Activated B cell treated with CpG ODN at 0.5 μM for 24 hours (primary cell): ENCODE results near the gene AMDHD1. TPM values are rescaled to one million over a fixed set of nuclear protein-coding genes. Genes with fewer than 3 reads are reported as not detected.

ENCODE experiments used
- ATAC-seq: fragments of 200-7000 bp; cut with Tn5 transposase; one replicate; pipeline ENCODE4 v1.10.0; 2021; ENCODE audit warnings: low read depth, mild to moderate bottlenecking, moderate library complexity
- CTCF ChIA-PET: fragments of 350-600 bp; sonication (Branson Sonifier 250); formaldehyde crosslinking; loops from one replicate; lab custom pipeline; 2021; ENCODE audit warnings: antibody characterized with exemption; lab: Charles Lee
- POLR2A ChIA-PET: fragments of 350-600 bp; sonication (Branson Sonifier 250); formaldehyde crosslinking; loops from one replicate; lab custom pipeline; 2021; ENCODE audit warnings: antibody characterized with exemption; lab: Charles Lee
- DNase-seq: peaks from one replicate; pipeline ENCODE4 v3.0.0; 2022
- H3K27ac Mint-ChIP-seq: one replicate; pipeline ENCODE4 v1.8.0; 2020; ENCODE audit warnings: mixed read lengths
- H3K27me3 Mint-ChIP-seq: one replicate; pipeline ENCODE4 v1.8.0; 2021; ENCODE audit warnings: mixed read lengths
- H3K36me3 Mint-ChIP-seq: one replicate; pipeline ENCODE4 v1.8.0; 2021; ENCODE audit warnings: low read depth, mixed read lengths
- H3K4me1 Mint-ChIP-seq: one replicate; pipeline ENCODE4 v1.8.0; 2021; ENCODE audit warnings: mixed read lengths
- H3K4me3 Mint-ChIP-seq: one replicate; pipeline ENCODE4 v1.8.0; 2020; ENCODE audit warnings: mild to moderate bottlenecking, mixed read lengths
- H3K9me3 Mint-ChIP-seq: one replicate; pipeline ENCODE4 v1.8.0; 2020; ENCODE audit warnings: mixed read lengths
- intact Hi-C: fragments of 100-400 bp; cut with micrococcal nuclease; formaldehyde crosslinking; loops from one replicate; pipeline ENCODE4 v1.15.1; 2024
- total RNA-seq: library from RNA; stranded (reverse); gene quantifications from 2 replicates; pipeline ENCODE4 v1.2.3, GENCODE V29; 2022
- TF ChIP-seq, protein P1 (sequence below): fragments of 200-600 bp; IDR thresholded peaks from one replicate; pipeline ENCODE4 v1.8.0; 2022; ENCODE audit warnings: antibody characterized with exemption, mild to moderate bottlenecking

The AMDHD1 gene
- total RNA-seq, 1 donor from 2014 or later: 1.2 TPM

DNA sequence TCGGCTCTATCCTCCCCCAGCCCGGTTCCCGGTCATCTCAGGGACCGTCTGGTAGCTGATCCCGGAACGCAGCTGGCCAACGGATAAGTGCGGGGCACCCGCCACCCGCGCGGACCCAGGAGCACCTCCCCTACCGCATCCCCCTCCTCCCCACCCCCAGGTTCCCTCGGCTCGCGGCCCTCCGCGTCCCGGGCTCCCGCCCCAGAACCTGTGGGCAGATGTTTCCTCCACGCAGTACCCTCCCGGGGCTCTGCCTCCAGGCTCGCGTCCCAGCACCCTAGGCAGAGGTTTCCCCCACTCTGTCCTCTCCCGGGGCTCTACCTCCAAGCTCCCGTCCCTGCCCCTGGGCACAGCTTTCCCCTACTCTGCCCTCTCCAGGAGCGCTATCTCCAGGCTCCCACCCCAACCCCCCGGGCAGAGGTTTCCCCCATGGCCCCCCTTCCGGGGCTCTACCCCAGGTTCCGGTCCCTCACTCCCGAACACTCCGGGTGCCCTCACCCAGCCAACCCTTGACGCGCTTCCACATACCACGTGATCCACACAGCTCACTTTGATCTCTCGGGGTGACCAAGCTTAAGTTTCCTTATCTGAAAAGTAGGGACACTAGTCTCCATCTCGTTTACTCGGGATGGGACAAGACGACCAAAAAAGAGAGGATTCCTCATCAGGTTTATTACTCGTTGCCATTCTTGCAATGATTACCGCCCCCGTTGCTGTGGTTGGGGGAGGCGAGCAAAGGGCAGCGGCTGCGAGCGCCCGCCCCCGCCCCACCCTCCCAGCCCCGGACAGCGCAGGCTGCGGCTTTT, 404 bp upstream of the AMDHD1 start, which contains the start of gene CCDC38:
TSS of gene CCDC38 (minus strand) at position 91 of the 806 bp plus-strand sequence. CDS start 6,105 bp downstream, outside the sequence.
- ATAC-seq: peak; percentile 92
- Mint-ChIP-seq H3K9me3 (no peaks in the 10 kb centered on the region), H3K4me1 (peaks cover 10% of the 10 kb centered on the region), H3K27ac (peak within 1 kb of the TSS; percentile 83), H3K4me3 (peak within 1 kb of the TSS; percentile 90), H3K36me3 (no peaks in the 10 kb centered on the region), H3K27me3 (no peaks in the 10 kb centered on the region)
- ChIA-PET POLR2A (interaction anchor here (0.7 to 1.7 kb wide), 12 partner anchors 8 to 939 kb away, joined by 3 to 7 read pairs (median 3); partner anchors contain the start of genes CDK17, METAP2, NDUFA12 and SNRPF), CTCF (interaction anchor here (1.9 kb wide), 1 partner anchor 25 kb away, joined by 7 read pairs; no protein-coding TSS in a partner anchor)
- DNase-seq: peak; percentile 67
- intact Hi-C loops: loop anchor here (1.0 to 2.0 kb wide), 7 partner anchors 9 to 458 kb away; partner anchors contain the start of genes CDK17, LTA4H and SNRPF
- TF ChIP-seq, protein P1, sequence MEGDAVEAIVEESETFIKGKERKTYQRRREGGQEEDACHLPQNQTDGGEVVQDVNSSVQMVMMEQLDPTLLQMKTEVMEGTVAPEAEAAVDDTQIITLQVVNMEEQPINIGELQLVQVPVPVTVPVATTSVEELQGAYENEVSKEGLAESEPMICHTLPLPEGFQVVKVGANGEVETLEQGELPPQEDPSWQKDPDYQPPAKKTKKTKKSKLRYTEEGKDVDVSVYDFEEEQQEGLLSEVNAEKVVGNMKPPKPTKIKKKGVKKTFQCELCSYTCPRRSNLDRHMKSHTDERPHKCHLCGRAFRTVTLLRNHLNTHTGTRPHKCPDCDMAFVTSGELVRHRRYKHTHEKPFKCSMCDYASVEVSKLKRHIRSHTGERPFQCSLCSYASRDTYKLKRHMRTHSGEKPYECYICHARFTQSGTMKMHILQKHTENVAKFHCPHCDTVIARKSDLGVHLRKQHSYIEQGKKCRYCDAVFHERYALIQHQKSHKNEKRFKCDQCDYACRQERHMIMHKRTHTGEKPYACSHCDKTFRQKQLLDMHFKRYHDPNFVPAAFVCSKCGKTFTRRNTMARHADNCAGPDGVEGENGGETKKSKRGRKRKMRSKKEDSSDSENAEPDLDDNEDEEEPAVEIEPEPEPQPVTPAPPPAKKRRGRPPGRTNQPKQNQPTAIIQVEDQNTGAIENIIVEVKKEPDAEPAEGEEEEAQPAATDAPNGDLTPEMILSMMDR: no peak

DNA sequence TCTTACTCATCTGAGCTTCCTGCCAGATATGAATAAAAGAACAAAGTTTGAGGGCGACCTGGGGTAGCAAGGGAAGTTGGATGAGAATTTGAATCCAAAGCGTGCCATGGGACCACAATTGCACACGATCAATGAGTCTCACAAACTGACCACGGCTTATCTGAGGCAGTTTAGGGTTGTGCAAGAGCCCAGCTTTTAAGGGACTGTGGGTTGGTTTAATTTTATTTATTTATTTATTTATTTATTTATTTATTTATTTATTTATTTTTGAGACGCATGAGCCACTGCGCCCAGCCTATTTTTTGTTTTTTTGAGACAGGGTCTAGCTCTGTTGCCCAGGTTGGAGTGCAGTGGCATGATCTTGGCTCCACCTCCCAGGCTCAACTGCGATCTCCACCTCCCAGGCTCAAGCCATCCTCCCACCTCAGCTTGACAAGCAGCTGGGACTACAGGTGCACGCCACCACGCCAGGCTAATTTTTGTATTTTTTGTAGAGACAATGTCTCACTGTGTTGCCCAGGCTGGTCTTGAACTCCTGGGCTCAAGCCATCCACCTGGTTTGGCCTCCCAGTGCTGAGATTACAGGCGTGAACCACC, 1.1 kb downstream of the AMDHD1 start:
- ATAC-seq (no peak), DNase-seq (no peak)
- TF ChIP-seq, protein P1: no peak
- H3K27me3 Mint-ChIP-seq: no peaks in the 10 kb centered on the region
- intact Hi-C loops: no loop called here
- no peaks in the 10 kb centered on the region for H3K36me3 Mint-ChIP-seq
- H3K9me3 Mint-ChIP-seq: no peaks in the 10 kb centered on the region
- ChIA-PET CTCF (interaction anchor here (1.3 kb wide), 1 partner anchor 27 kb away, joined by 4 read pairs; no protein-coding TSS in a partner anchor), POLR2A (no interaction called here)
- peaks cover 10% of the 10 kb centered on the region for H3K4me1 Mint-ChIP-seq
- no peak overlapping the region for H3K27ac Mint-ChIP-seq
- H3K4me3 Mint-ChIP-seq: peak overlapping the region; percentile 90

DNA sequence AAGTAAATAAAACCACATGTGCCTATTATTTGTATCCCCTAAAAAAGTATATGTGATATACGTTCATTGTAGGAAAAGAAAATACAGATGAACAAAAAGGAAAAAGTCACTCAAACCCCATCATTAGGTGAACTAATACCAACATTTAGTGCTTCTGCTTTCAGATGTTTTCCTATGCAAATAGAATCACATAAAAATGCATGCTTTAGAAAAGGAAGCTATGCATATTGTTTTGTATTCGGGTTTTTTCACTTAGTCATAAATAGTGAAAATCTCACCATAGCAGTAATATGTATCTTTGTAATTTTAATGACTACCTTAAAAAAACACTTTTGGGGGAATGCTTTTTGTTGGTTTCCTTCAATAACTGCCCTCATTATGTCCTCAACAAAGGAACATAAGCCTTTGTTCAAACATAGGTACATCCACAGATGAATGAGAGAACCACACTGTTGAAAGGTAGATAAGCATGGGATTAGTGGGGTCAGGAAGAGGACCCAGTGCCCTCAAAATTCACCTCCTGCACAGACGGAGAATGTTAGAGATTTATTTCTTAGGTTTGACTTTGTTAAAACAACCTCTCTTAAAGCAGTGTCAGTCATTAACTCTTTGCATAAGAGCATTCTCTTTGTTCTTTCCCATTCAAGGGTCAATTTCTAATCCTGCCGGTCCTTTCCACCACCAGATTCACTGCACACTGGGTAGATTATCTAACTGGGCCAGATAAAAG, 6.5 kb downstream of the AMDHD1 start:
- TF ChIP-seq, protein P1: no peak
- DNase-seq (no peak), ATAC-seq (no peak)
- Mint-ChIP-seq H3K9me3 (peaks cover 6% of the 10 kb centered on the region), H3K27me3 (peaks cover 7% of the 10 kb centered on the region), H3K4me1 (no peaks in the 10 kb centered on the region), H3K4me3 (no peak overlapping the region), H3K27ac (no peak overlapping the region), H3K36me3 (no peaks in the 10 kb centered on the region)
- POLR2A ChIA-PET: no interaction called here
- intact Hi-C loops: no loop called here
- CTCF ChIA-PET: no interaction called here

DNA sequence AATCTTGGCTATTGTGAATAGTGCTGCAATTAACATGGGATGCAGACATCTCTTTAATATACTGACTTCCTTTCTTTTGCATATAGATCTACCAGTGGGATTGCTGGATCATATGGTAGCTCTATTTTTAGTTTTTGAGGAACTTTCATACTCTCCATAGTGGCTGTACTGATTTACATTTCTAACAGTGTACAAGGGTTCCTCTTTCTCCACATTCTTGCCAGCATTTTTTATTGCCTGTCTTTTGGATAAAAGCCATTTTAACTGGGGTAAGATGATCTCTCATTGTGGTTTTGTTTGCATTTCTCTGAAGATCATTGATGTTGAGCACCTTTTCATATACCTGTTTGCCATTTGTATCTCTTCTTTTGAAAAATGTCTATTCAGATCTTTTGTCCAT, 8.4 kb downstream of the AMDHD1 start:
- Mint-ChIP-seq H3K36me3 (no peaks in the 10 kb centered on the region), H3K27me3 (peaks cover 7% of the 10 kb centered on the region), H3K4me1 (no peaks in the 10 kb centered on the region), H3K27ac (no peak overlapping the region), H3K9me3 (peaks cover 6% of the 10 kb centered on the region), H3K4me3 (no peak overlapping the region)
- CTCF ChIA-PET: no interaction called here
- TF ChIP-seq, protein P1: no peak
- ATAC-seq: no peak
- POLR2A ChIA-PET: interaction anchor here (1.0 kb wide), 1 partner anchor 9 kb away, joined by 3 read pairs; the partner anchor contains the start of gene CCDC38
- intact Hi-C loops: loop anchor here (1.0 kb wide), 1 partner anchor 8 kb away; the partner anchor contains the start of gene AMDHD1
- no peak for DNase-seq
